Measurements from ENCODE around the gene PCNX1. TPM values are rescaled to one million over a fixed set of nuclear protein-coding genes. Genes with fewer than 3 reads are reported as not detected.
"Not testable (repeated sequence)": the region's sequence is repeated elsewhere in the genome, so short reads cannot be mapped to it uniquely, and the experiment has no call there.

PCNX1 gene
- polyA plus RNA-seq, 1 experiment: 33.2 TPM

- no peak for TF ChIP-seq CTCF (IDR thresholded peaks at IDR 0.05; ENCODE audit: insufficient read depth, low read depth, low read length)
- H3K27me3 ChIP-seq (ENCODE audit: control insufficient read depth, insufficient read depth, low read length): no peaks in the 10 kb centered on the region
- DNase-seq (ENCODE audit: low read depth): no peak
- H3K36me3 ChIP-seq (ENCODE audit: control insufficient read depth, insufficient read depth, low read length): peaks cover 2% of the 10 kb centered on the region; the same call in 1 of the 2 replicates
- no peak overlapping the region for H3K4me3 ChIP-seq (ENCODE audit: low read depth, low read length)
- CTCF ChIA-PET: interaction anchor here (0.5 to 1.4 kb wide), 3 partner anchors 17 to 711 kb away, joined by 3 to 4 read pairs (median 3); no protein-coding TSS in a partner anchor
- POLR2A ChIA-PET: no interaction called here
Observed at GRCh38 chr14:71119832-71120231, 212.6 kb downstream of the PCNX1 start.

- Histone ChIP-seq H3K36me3 (ENCODE audit: control insufficient read depth, insufficient read depth, low read length) (peaks cover 2% of the 10 kb centered on the region; the same call in 1 of the 2 replicates), H3K4me3 (ENCODE audit: low read depth, low read length) (no peak overlapping the region), H3K27me3 (ENCODE audit: control insufficient read depth, insufficient read depth, low read length) (no peaks in the 10 kb centered on the region)
- CTCF ChIA-PET: interaction anchor here (1.4 kb wide), 1 partner anchor 18 kb away, joined by 4 read pairs; no protein-coding TSS in a partner anchor
- POLR2A ChIA-PET: no interaction called here
- TF ChIP-seq CTCF (IDR thresholded peaks at IDR 0.05; ENCODE audit: insufficient read depth, low read depth, low read length): no peak
- DNase-seq (ENCODE audit: low read depth): no peak
Observed at GRCh38 chr14:71121001-71121400, 213.7 kb downstream of the PCNX1 start.

- H3K4me3 ChIP-seq (ENCODE audit: low read depth, low read length): no peak overlapping the region
- H3K36me3 ChIP-seq (ENCODE audit: control insufficient read depth, insufficient read depth, low read length): peaks cover 2% of the 10 kb centered on the region; the same call in 1 of the 2 replicates
- H3K27me3 ChIP-seq (ENCODE audit: control insufficient read depth, insufficient read depth, low read length): no peaks in the 10 kb centered on the region
- POLR2A ChIA-PET: no interaction called here
- CTCF ChIA-PET: no interaction called here
- TF ChIP-seq CTCF (IDR thresholded peaks at IDR 0.05; ENCODE audit: insufficient read depth, low read depth, low read length): no peak
- DNase-seq (ENCODE audit: low read depth): no peak
Observed at GRCh38 chr14:71121711-71122110, 214.5 kb downstream of the PCNX1 start.

- ChIA-PET CTCF (interaction anchor here (1.9 kb wide), 1 partner anchor 16 kb away, joined by 7 read pairs; no protein-coding TSS in a partner anchor), POLR2A (no interaction called here)
- Histone ChIP-seq H3K4me3 (ENCODE audit: low read depth, low read length) (no peak overlapping the region), H3K36me3 (ENCODE audit: control insufficient read depth, insufficient read depth, low read length) (peaks cover 2% of the 10 kb centered on the region; the same call in 1 of the 2 replicates), H3K27me3 (ENCODE audit: control insufficient read depth, insufficient read depth, low read length) (no peaks in the 10 kb centered on the region)
- TF ChIP-seq CTCF (IDR thresholded peaks at IDR 0.05; ENCODE audit: insufficient read depth, low read depth, low read length): no peak
- no peak for DNase-seq (ENCODE audit: low read depth)
Observed at GRCh38 chr14:71122866-71123565, 215.8 kb downstream of the PCNX1 start.

GRCh38 chr14:71123579-71124135, 216.4 kb downstream of the PCNX1 start:
- ChIA-PET CTCF (interaction anchor here (1.9 kb wide), 1 partner anchor 15 kb away, joined by 7 read pairs; no protein-coding TSS in a partner anchor), POLR2A (no interaction called here)
- H3K36me3 ChIP-seq (ENCODE audit: control insufficient read depth, insufficient read depth, low read length): peaks cover 2% of the 10 kb centered on the region; the same call in 1 of the 2 replicates
- DNase-seq (ENCODE audit: low read depth): no peak
- H3K4me3 ChIP-seq (ENCODE audit: low read depth, low read length): no peak overlapping the region
- H3K27me3 ChIP-seq (ENCODE audit: control insufficient read depth, insufficient read depth, low read length): no peaks in the 10 kb centered on the region
- TF ChIP-seq CTCF (IDR thresholded peaks at IDR 0.05; ENCODE audit: insufficient read depth, low read depth, low read length): no peak

- H3K4me3 ChIP-seq (ENCODE audit: low read depth, low read length); H3K36me3 ChIP-seq (ENCODE audit: control insufficient read depth, insufficient read depth, low read length); DNase-seq (ENCODE audit: low read depth); H3K27me3 ChIP-seq (ENCODE audit: control insufficient read depth, insufficient read depth, low read length); POLR2A ChIA-PET: not testable (repeated sequence)
- CTCF ChIA-PET: interaction anchor here (0.7 kb wide), 1 partner anchor 8 kb away, joined by 3 read pairs; no protein-coding TSS in a partner anchor
Observed at GRCh38 chr14:71129716-71130490, 222.6 kb downstream of the PCNX1 start.
